ENCODE results near the gene PARD3B.

The PARD3B gene

DNA sequence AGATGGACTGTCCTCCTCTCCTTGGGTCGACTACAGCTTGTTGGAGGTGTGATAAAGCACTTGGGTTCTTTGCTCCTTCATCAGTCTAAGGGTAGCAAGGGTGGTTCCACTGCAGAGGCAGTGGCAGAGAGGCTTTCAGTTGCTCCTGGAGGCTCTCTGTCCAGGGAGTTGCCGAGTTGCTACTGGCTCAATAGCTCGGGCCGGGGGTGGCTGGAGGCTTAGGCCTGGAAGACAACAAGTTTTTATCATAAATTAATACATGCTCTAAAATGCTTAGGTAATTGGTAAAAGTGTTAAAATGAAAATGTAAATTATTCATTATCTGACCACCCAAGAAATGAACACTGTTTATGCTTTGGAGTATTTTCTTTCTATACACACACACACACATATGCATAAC, 975.0 kb downstream of the PARD3B start:
- no peak for DNase-seq
- Histone ChIP-seq H3K4me2 (ENCODE audit: insufficient read depth, low read length) (no peak overlapping the region), H3K79me2 (ENCODE audit: insufficient read depth, low read length) (no peaks in the 10 kb centered on the region), H2AFZ (ENCODE audit: low read depth, low read length) (no peak overlapping the region), H3K27ac (ENCODE audit: low read length) (no peak overlapping the region), H3K36me3 (ENCODE audit: insufficient read depth, low read length) (no peaks in the 10 kb centered on the region), H3K4me1 (ENCODE audit: insufficient read depth, low read length) (no peaks in the 10 kb centered on the region), H3K9me3 (ENCODE audit: insufficient read depth, low read length, severe bottlenecking) (peaks cover 4% of the 10 kb centered on the region), H4K20me1 (ENCODE audit: insufficient read depth, low read length) (no peaks in the 10 kb centered on the region), H3K9ac (ENCODE audit: low read depth, low read length) (no peak overlapping the region), H3K4me3 (ENCODE audit: low read depth in 1 of 2, low read length in 2 of 2) (no peak overlapping the region), H3K27me3 (ENCODE audit: insufficient read depth, low read length, poor library complexity) (no peaks in the 10 kb centered on the region)
- no peak for TF ChIP-seq EZH2 (IDR thresholded peaks at IDR 0.05; ENCODE audit: borderline replicate concordance, low read depth, low read length, severe bottlenecking)
- TF ChIP-seq, protein P1, sequence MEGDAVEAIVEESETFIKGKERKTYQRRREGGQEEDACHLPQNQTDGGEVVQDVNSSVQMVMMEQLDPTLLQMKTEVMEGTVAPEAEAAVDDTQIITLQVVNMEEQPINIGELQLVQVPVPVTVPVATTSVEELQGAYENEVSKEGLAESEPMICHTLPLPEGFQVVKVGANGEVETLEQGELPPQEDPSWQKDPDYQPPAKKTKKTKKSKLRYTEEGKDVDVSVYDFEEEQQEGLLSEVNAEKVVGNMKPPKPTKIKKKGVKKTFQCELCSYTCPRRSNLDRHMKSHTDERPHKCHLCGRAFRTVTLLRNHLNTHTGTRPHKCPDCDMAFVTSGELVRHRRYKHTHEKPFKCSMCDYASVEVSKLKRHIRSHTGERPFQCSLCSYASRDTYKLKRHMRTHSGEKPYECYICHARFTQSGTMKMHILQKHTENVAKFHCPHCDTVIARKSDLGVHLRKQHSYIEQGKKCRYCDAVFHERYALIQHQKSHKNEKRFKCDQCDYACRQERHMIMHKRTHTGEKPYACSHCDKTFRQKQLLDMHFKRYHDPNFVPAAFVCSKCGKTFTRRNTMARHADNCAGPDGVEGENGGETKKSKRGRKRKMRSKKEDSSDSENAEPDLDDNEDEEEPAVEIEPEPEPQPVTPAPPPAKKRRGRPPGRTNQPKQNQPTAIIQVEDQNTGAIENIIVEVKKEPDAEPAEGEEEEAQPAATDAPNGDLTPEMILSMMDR (IDR thresholded peaks at IDR 0.05; ENCODE audit: borderline replicate concordance, extremely low read depth, low read length, poor library complexity, severe bottlenecking) = no peak
- ATAC-seq (ENCODE audit: insufficient read depth, low read depth) = no peak

DNA sequence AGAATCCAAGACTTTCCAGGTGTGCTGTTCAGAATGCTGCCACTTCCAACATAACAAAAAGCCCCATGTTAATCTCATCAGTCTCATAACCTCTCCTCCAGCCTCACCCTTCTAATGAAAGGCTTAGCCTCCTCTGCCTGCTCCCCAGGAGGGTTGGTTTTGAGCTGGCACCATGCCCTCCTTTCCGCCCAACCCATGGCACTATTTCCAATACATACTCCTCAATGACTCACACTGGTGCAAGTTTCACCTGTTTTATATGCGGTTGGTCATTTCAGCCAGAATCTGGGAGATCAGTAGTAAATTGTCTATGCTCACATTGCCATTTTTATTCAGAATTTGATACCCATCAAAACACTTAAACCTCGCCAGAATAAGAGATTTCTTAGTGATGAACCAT, 979.4 kb downstream of the PARD3B start:
- ATAC-seq (ENCODE audit: insufficient read depth, low read depth) = no peak
- TF ChIP-seq EZH2 (IDR thresholded peaks at IDR 0.05; ENCODE audit: borderline replicate concordance, low read depth, low read length, severe bottlenecking) = no peak
- TF ChIP-seq, protein P1 (IDR thresholded peaks at IDR 0.05; ENCODE audit: borderline replicate concordance, extremely low read depth, low read length, poor library complexity, severe bottlenecking) = no peak
- H3K27ac ChIP-seq (ENCODE audit: low read length) = no peak overlapping the region
- no peak overlapping the region for H2AFZ ChIP-seq (ENCODE audit: low read depth, low read length)
- H3K9me3 ChIP-seq (ENCODE audit: insufficient read depth, low read length, severe bottlenecking) = no peaks in the 10 kb centered on the region
- no peak for DNase-seq
- no peak overlapping the region for H3K4me2 ChIP-seq (ENCODE audit: insufficient read depth, low read length)
- no peaks in the 10 kb centered on the region for H3K27me3 ChIP-seq (ENCODE audit: insufficient read depth, low read length, poor library complexity)
- no peak overlapping the region for H3K9ac ChIP-seq (ENCODE audit: low read depth, low read length)
- H4K20me1 ChIP-seq (ENCODE audit: insufficient read depth, low read length) = no peaks in the 10 kb centered on the region
- H3K4me1 ChIP-seq (ENCODE audit: insufficient read depth, low read length) = no peaks in the 10 kb centered on the region
- H3K36me3 ChIP-seq (ENCODE audit: insufficient read depth, low read length) = no peaks in the 10 kb centered on the region
- no peaks in the 10 kb centered on the region for H3K79me2 ChIP-seq (ENCODE audit: insufficient read depth, low read length)
- no peak overlapping the region for H3K4me3 ChIP-seq (ENCODE audit: low read depth in 1 of 2, low read length in 2 of 2)

- Histone ChIP-seq H3K9me3 (ENCODE audit: insufficient read depth, low read length, severe bottlenecking) (no peaks in the 10 kb centered on the region), H3K27me3 (ENCODE audit: insufficient read depth, low read length, poor library complexity) (peaks cover 4% of the 10 kb centered on the region), H4K20me1 (ENCODE audit: insufficient read depth, low read length) (no peaks in the 10 kb centered on the region), H3K4me1 (ENCODE audit: insufficient read depth, low read length) (no peaks in the 10 kb centered on the region), H3K79me2 (ENCODE audit: insufficient read depth, low read length) (no peaks in the 10 kb centered on the region), H2AFZ (ENCODE audit: low read depth, low read length) (no peak overlapping the region), H3K4me2 (ENCODE audit: insufficient read depth, low read length) (no peak overlapping the region), H3K27ac (ENCODE audit: low read length) (no peak overlapping the region), H3K36me3 (ENCODE audit: insufficient read depth, low read length) (no peaks in the 10 kb centered on the region), H3K4me3 (ENCODE audit: low read depth in 1 of 2, low read length in 2 of 2) (no peak overlapping the region), H3K9ac (ENCODE audit: low read depth, low read length) (no peak overlapping the region)
- DNase-seq = no peak
- no peak for TF ChIP-seq EZH2 (IDR thresholded peaks at IDR 0.05; ENCODE audit: borderline replicate concordance, low read depth, low read length, severe bottlenecking)
- TF ChIP-seq, protein P1 (IDR thresholded peaks at IDR 0.05; ENCODE audit: borderline replicate concordance, extremely low read depth, low read length, poor library complexity, severe bottlenecking) = no peak
- no peak for ATAC-seq (ENCODE audit: insufficient read depth, low read depth)
Measured at GRCh38 chr2:205527801-205528200, 982.5 kb downstream of the PARD3B start.

DNA sequence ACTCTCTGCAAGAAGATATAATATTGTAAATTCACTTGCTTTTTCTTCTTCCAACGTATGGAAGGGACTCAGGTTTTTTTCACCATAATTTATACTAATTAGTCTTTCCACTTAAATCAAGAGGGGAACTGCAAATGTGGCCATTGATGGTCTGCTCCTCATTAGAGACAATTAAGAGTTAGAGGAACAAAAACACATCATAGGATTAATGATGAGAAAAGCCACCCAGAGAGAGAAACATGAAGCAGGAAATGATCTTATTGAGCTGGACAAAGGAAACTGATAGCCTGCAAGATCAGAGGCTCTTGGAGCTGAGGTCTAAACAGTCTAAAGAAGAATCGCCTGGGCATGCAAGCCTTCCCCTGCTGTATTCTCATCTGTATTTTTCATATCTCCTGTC, 985.8 kb downstream of the PARD3B start:
- Histone ChIP-seq H3K79me2 (ENCODE audit: insufficient read depth, low read length) (no peaks in the 10 kb centered on the region), H3K27ac (ENCODE audit: low read length) (no peak overlapping the region), H3K4me2 (ENCODE audit: insufficient read depth, low read length) (no peak overlapping the region), H3K9ac (ENCODE audit: low read depth, low read length) (no peak overlapping the region), H3K36me3 (ENCODE audit: insufficient read depth, low read length) (no peaks in the 10 kb centered on the region), H3K4me3 (ENCODE audit: low read depth in 1 of 2, low read length in 2 of 2) (no peak overlapping the region), H4K20me1 (ENCODE audit: insufficient read depth, low read length) (no peaks in the 10 kb centered on the region), H3K4me1 (ENCODE audit: insufficient read depth, low read length) (no peaks in the 10 kb centered on the region), H3K9me3 (ENCODE audit: insufficient read depth, low read length, severe bottlenecking) (no peaks in the 10 kb centered on the region), H2AFZ (ENCODE audit: low read depth, low read length) (no peak overlapping the region), H3K27me3 (ENCODE audit: insufficient read depth, low read length, poor library complexity) (peaks cover 6% of the 10 kb centered on the region)
- no peak for TF ChIP-seq EZH2 (IDR thresholded peaks at IDR 0.05; ENCODE audit: borderline replicate concordance, low read depth, low read length, severe bottlenecking)
- TF ChIP-seq, protein P1 (IDR thresholded peaks at IDR 0.05; ENCODE audit: borderline replicate concordance, extremely low read depth, low read length, poor library complexity, severe bottlenecking) = no peak
- ATAC-seq (ENCODE audit: insufficient read depth, low read depth) (no peak), DNase-seq (no peak)

All from DND-41 (cell line).